CD8-positive, alpha-beta memory T cell (primary cell): ENCODE measurements around the gene SAMD9. TPM values are rescaled to one million over a fixed set of nuclear protein-coding genes. Genes with fewer than 3 reads are reported as not detected.

Experiments used
- CTCF ChIA-PET: fragments of 350-600 bp; sonication (Branson Sonifier 250); formaldehyde crosslinking; loops from one replicate; lab custom pipeline; 2021; ENCODE audit warnings: antibody characterized with exemption; lab: Charles Lee
- POLR2A ChIA-PET: fragments of 350-600 bp; sonication (Branson Sonifier 250); formaldehyde crosslinking; loops from one replicate; lab custom pipeline; 2021; ENCODE audit warnings: antibody characterized with exemption; lab: Charles Lee
- DNase-seq, 5 donors: peaks; one replicate each; pipeline versions ENCODE4 v3.0.0 to v3.0.0-alpha.2; 2020 to 2022; ENCODE audit warnings: mixed read lengths in 1 of 5
- H3K27ac ChIP-seq: one replicate; pipeline ENCODE4 v1.7.0; 2013; ENCODE audit warnings: low read depth, mild to moderate bottlenecking, low read length, moderate library complexity
- H3K27me3 ChIP-seq: 2 replicates; pipeline ENCODE4 v1.7.0; 2013; ENCODE audit warnings: low read length, mild to moderate bottlenecking; ENCODE audit not compliant: insufficient read depth, poor library complexity, severe bottlenecking
- H3K36me3 ChIP-seq: 2 replicates; pipeline ENCODE4 v1.7.0; 2013; ENCODE audit warnings: mild to moderate bottlenecking, low read length, moderate library complexity; ENCODE audit not compliant: insufficient read depth
- H3K4me1 ChIP-seq: 2 replicates; pipeline ENCODE4 v1.7.0; 2013; ENCODE audit warnings: mild to moderate bottlenecking, low read length, moderate library complexity; ENCODE audit not compliant: insufficient read depth
- H3K4me3 ChIP-seq: 2 replicates; pipeline ENCODE4 v1.7.0; 2013; ENCODE audit warnings: mild to moderate bottlenecking, low read length
- H3K9me3 ChIP-seq: 2 replicates; pipeline ENCODE4 v1.7.0; 2013; ENCODE audit warnings: mild to moderate bottlenecking, low read length
- H3K27ac Mint-ChIP-seq, 8 donors: one replicate each; pipeline ENCODE4 v1.8.0; 2020 to 2021; ENCODE audit warnings: mixed read lengths in 8 of 8, mild to moderate bottlenecking in 6 of 8, inconsistent platforms in 3 of 8, moderate library complexity in 3 of 8
- H3K27me3 Mint-ChIP-seq, 2 donors: one replicate each; pipeline ENCODE4 v1.8.0; 2020 to 2021; ENCODE audit warnings: mixed read lengths in 2 of 2, mild to moderate bottlenecking in 1 of 2, moderate library complexity in 1 of 2
- H3K36me3 Mint-ChIP-seq, 3 donors: one replicate each; pipeline ENCODE4 v1.8.0; 2020 to 2021; ENCODE audit warnings: mixed read lengths in 3 of 3, inconsistent platforms in 1 of 3, mild to moderate bottlenecking in 1 of 3
- H3K4me1 Mint-ChIP-seq, 3 donors: one replicate each; pipeline ENCODE4 v1.8.0; 2020 to 2021; ENCODE audit warnings: mixed read lengths in 3 of 3, inconsistent platforms in 1 of 3, mild to moderate bottlenecking in 1 of 3
- H3K4me3 Mint-ChIP-seq, 7 donors: one replicate each; pipeline ENCODE4 v1.8.0; 2020 to 2021; ENCODE audit warnings: mixed read lengths in 7 of 7, mild to moderate bottlenecking in 6 of 7, moderate library complexity in 4 of 7, inconsistent platforms in 2 of 7
- H3K9me3 Mint-ChIP-seq, 5 donors: one replicate each; pipeline ENCODE4 v1.8.0; 2020 to 2022; ENCODE audit warnings: mixed read lengths in 5 of 5, mild to moderate bottlenecking in 3 of 5, moderate library complexity in 2 of 5, inconsistent platforms in 1 of 5
- polyA plus RNA-seq: library from polyadenylated mRNA; unstranded; fragments of 300-500 nt; fragmentation: Illumina TruSeq; gene quantifications from one replicate; pipeline ENCODE4 v1.2.3, GENCODE V29; 2021
- total RNA-seq, 2 experiments: library from RNA; stranded (reverse); gene quantifications; one replicate each; pipeline ENCODE4 v1.2.3, GENCODE V29; 2021

The SAMD9 gene
- total RNA-seq = 1 to 10 TPM; 9.3 to 9.4 TPM
- 28.4 TPM for polyA plus RNA-seq

DNA sequence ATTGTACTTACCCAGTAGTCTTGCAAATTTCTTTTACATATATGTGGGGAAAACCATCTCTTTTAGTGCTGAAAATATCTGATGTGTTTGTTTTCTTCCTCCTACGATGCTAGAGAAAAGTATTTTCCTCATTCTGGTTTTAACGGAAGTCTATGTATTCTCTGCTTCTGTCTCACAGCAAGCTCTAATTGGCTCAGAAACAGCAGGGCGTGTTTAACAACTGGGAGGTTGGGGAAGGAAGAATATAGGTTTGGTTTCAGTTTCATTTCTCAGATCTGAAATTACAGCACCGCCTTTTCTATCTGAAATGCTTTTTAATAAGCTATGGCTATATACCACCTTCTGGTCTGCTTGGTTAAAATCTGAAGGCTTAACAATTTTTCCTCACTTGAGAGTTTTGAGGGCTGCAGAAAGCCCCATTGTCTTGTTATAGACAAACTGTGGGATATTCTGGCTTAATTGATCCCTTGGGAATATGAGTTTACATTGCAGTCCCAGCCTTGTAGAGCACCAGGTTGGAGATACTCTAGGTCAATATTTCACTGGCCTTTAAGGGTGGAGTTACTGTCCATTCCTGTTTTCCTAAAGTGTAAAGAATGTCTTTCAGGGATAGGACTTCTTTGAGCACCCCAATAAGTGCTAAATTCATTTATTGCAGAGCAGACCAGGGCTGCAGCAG lies at the start of gene SAMD9:
Gene SAMD9 (minus strand): TSS at position 128 of the 679 bp plus-strand sequence. CDS start 11,882 bp downstream, outside the sequence.
- Histone ChIP-seq H3K36me3 (peaks cover 8% of the 10 kb centered on the region), H3K9me3 (no peaks in the 10 kb centered on the region), H3K4me3 (peak within 1 kb of the TSS; percentile 85), H3K27ac (peak within 1 kb of the TSS; percentile 67), H3K4me1 (peaks cover 33% of the 10 kb centered on the region), H3K27me3 (no peaks in the 10 kb centered on the region)
- H3K27ac Mint-ChIP-seq = peak within 1 kb of the TSS; percentile 77 to 99 (median 90)
- H3K27me3 Mint-ChIP-seq = peaks cover 0 to 2% of the 10 kb centered on the region in 2 donors
- peak within 1 kb of the TSS; percentile 82 to 95 (median 88) for H3K4me3 Mint-ChIP-seq
- ChIA-PET POLR2A (interaction anchor here (0.6 to 1.9 kb wide), 4 partner anchors 20 to 590 kb away, joined by 4 to 12 read pairs (median 5); partner anchors contain the start of genes PEX1, RBM48 and VPS50), CTCF (interaction anchor here (1.8 to 1.9 kb wide), 2 partner anchors 11 to 285 kb away, joined by 5 to 6 read pairs; no protein-coding TSS in a partner anchor)
- H3K4me1 Mint-ChIP-seq = peaks cover 41 to 57% (median 54%) of the 10 kb centered on the region in 3 donors
- peaks cover 20 to 47% (median 43%) of the 10 kb centered on the region in 3 donors for H3K36me3 Mint-ChIP-seq
- peak; percentile 18 to 79 (median 74) for DNase-seq
- peaks cover 0 to 23% (median 12%) of the 10 kb centered on the region in 5 donors for H3K9me3 Mint-ChIP-seq

DNA sequence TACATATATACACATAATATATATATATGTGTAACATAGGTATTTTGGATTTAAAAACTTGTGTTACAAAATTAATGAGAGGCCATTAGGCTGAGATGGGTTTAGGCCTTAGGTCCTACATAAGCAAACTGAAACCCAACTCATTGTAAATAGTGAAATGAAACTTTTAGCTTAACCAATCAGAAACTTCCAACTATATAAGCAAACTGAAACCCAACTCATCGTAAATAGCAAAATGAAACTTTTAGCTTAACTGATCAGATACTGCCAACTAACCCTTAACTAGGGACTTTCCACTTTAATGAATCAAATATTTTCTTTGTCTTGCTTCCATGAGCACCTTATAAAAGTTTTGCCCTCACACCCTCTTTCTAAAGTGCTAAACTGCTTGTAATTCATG lies 47.7 kb upstream of the SAMD9 start:
- Mint-ChIP-seq H3K4me1 (peaks cover 5 to 16% (median 14%) of the 10 kb centered on the region in 3 donors), H3K27me3 (peaks cover 0 to 5% of the 10 kb centered on the region in 2 donors), H3K9me3 (peaks cover 0 to 21% (median 8%) of the 10 kb centered on the region in 5 donors), H3K27ac (peak overlapping the region in 7 of 8 donors; percentile 22 to 69 (median 43)), H3K4me3 (peak overlapping the region in 5 of 7 donors; percentile 8 to 59 (median 35)), H3K36me3 (peaks cover 0 to 21% (median 4%) of the 10 kb centered on the region in 3 donors)
- H3K4me3 ChIP-seq = no peak overlapping the region
- DNase-seq = peak in 1 of 5 donors; percentile 4
- CTCF ChIA-PET = no interaction called here
- no peaks in the 10 kb centered on the region for H3K4me1 ChIP-seq
- no peaks in the 10 kb centered on the region for H3K36me3 ChIP-seq
- no peaks in the 10 kb centered on the region for H3K27me3 ChIP-seq
- POLR2A ChIA-PET = no interaction called here
- no peak overlapping the region for H3K27ac ChIP-seq
- H3K9me3 ChIP-seq = no peaks in the 10 kb centered on the region

DNA sequence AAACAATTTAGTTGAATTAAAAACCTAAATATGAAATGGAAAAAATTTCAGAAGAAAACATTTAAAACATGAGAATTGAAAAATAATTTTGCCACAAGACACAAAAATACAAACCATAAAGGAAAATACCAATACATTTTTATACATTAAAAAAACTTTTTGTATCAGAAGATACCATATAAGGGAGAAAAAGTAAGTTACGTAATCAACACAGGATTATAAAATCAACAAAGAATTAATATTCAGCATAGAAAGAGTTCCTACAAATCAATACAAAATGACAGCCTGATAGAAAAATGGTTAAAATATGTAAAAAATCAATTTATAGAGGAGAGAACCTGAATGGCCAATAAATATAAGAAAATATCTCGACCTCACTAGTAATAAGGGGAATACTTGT lies 47.0 kb upstream of the SAMD9 start:
- H3K4me3 ChIP-seq = no peak overlapping the region
- no peaks in the 10 kb centered on the region for H3K9me3 ChIP-seq
- no peaks in the 10 kb centered on the region for H3K4me1 ChIP-seq
- H3K9me3 Mint-ChIP-seq = peaks cover 0 to 21% (median 8%) of the 10 kb centered on the region in 5 donors
- no peak overlapping the region for H3K27ac ChIP-seq
- POLR2A ChIA-PET = no interaction called here
- H3K36me3 Mint-ChIP-seq = peaks cover 0 to 21% (median 4%) of the 10 kb centered on the region in 3 donors
- DNase-seq = no peak
- no peaks in the 10 kb centered on the region for H3K36me3 ChIP-seq
- no peak overlapping the region for H3K4me3 Mint-ChIP-seq
- CTCF ChIA-PET = no interaction called here
- peaks cover 5 to 16% (median 14%) of the 10 kb centered on the region in 3 donors for H3K4me1 Mint-ChIP-seq
- peaks cover 0 to 5% of the 10 kb centered on the region in 2 donors for H3K27me3 Mint-ChIP-seq
- H3K27ac Mint-ChIP-seq = peak overlapping the region in 3 of 8 donors; percentile 21 to 35 (median 22)
- no peaks in the 10 kb centered on the region for H3K27me3 ChIP-seq

DNA sequence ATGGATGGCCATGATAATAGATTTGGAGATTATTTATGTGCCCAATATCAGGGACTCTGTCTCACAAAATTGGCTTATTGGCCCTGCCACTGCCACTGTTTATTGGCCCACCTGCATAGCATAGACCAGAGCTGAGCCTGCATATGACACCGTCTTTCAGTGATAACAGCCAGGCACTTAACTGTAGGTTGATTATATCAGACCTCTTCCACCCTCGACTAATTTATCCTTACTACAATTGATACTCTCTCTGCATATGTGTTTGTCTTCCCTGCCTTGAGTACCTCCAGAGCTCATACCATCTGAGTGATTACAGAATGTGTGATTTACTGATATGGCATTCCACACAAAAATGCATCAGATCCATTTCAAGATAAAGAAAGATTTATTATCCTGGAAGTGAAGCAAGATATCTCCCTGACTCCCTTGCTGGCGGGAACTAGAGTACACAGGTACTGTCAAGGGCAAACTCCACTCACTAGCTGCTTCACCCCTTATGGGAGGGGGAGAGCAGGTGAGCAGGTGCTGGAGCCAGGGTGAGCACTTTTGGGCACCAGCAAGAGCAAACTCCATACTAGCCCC lies 43.5 kb upstream of the SAMD9 start:
- H3K4me3 Mint-ChIP-seq = no peak overlapping the region
- Histone ChIP-seq H3K9me3 (no peaks in the 10 kb centered on the region), H3K4me1 (no peaks in the 10 kb centered on the region), H3K27ac (no peak overlapping the region), H3K27me3 (no peaks in the 10 kb centered on the region), H3K36me3 (no peaks in the 10 kb centered on the region), H3K4me3 (no peak overlapping the region)
- POLR2A ChIA-PET = no interaction called here
- H3K9me3 Mint-ChIP-seq = peaks cover 0 to 9% (median 4%) of the 10 kb centered on the region in 5 donors
- peaks cover 5 to 14% (median 13%) of the 10 kb centered on the region in 3 donors for H3K4me1 Mint-ChIP-seq
- peaks cover 0 to 10% (median 0%) of the 10 kb centered on the region in 3 donors for H3K36me3 Mint-ChIP-seq
- no peak for DNase-seq
- no peak overlapping the region for H3K27ac Mint-ChIP-seq
- H3K27me3 Mint-ChIP-seq = peaks cover 3 to 5% of the 10 kb centered on the region in 2 donors
- CTCF ChIA-PET = no interaction called here

DNA sequence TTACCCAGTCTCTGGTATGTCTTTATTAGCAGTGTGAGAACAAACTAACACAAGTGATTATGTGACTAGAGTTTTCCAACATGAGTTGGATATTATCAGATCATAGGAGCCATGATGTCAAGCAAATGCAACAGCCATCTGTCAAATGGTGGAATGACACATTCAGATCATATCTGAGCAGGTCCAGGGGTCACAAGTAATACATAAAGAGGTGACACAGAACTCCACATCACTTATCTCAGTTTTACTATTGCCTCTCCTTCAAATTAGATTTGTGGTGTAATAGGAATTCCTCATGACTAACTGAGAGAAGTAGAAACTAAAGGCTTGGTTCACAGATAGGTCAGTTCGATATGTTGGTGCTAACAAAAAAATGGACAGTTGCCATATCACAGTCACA lies 42.6 kb upstream of the SAMD9 start:
- no peaks in the 10 kb centered on the region for H3K4me1 ChIP-seq
- peaks cover 0 to 10% (median 0%) of the 10 kb centered on the region in 3 donors for H3K36me3 Mint-ChIP-seq
- no peak overlapping the region for H3K4me3 ChIP-seq
- POLR2A ChIA-PET = no interaction called here
- no peak overlapping the region for H3K27ac ChIP-seq
- no peak for DNase-seq
- no peak overlapping the region for H3K4me3 Mint-ChIP-seq
- peaks cover 0 to 9% (median 4%) of the 10 kb centered on the region in 5 donors for H3K9me3 Mint-ChIP-seq
- no peaks in the 10 kb centered on the region for H3K27me3 ChIP-seq
- no peak overlapping the region for H3K27ac Mint-ChIP-seq
- peaks cover 4 to 5% of the 10 kb centered on the region in 2 donors for H3K27me3 Mint-ChIP-seq
- CTCF ChIA-PET = no interaction called here
- peaks cover 1 to 7% (median 4%) of the 10 kb centered on the region in 3 donors for H3K4me1 Mint-ChIP-seq
- no peaks in the 10 kb centered on the region for H3K9me3 ChIP-seq
- no peaks in the 10 kb centered on the region for H3K36me3 ChIP-seq

DNA sequence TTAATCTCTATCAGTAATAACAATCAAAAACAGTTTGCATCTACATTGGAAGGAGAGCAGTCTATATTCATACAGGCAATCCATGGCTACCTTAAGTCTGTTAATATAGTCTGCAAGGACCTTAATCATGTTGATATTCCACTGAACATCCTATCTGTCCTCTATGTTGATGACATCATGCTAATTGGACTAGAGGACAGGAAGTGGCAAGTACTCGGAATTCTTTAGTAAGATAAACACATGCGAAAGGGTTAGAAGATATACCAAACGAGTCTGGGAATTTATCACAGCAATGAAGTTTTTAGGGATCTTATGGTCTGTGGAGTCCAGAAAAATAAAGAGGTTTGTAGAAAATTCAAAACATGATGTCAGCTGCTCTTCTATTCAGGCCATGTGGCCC lies 41.7 kb upstream of the SAMD9 start:
- H3K4me1 Mint-ChIP-seq = no peaks in the 10 kb centered on the region
- ChIA-PET CTCF (no interaction called here), POLR2A (no interaction called here)
- H3K9me3 Mint-ChIP-seq = peaks cover 0 to 9% (median 4%) of the 10 kb centered on the region in 5 donors
- Histone ChIP-seq H3K4me3 (no peak overlapping the region), H3K27ac (no peak overlapping the region), H3K4me1 (no peaks in the 10 kb centered on the region), H3K36me3 (no peaks in the 10 kb centered on the region), H3K9me3 (no peaks in the 10 kb centered on the region), H3K27me3 (no peaks in the 10 kb centered on the region)
- H3K4me3 Mint-ChIP-seq = no peak overlapping the region
- peaks cover 4 to 5% of the 10 kb centered on the region in 2 donors for H3K27me3 Mint-ChIP-seq
- H3K36me3 Mint-ChIP-seq = peaks cover 0 to 10% (median 0%) of the 10 kb centered on the region in 3 donors
- DNase-seq = no peak
- H3K27ac Mint-ChIP-seq = no peak overlapping the region

DNA sequence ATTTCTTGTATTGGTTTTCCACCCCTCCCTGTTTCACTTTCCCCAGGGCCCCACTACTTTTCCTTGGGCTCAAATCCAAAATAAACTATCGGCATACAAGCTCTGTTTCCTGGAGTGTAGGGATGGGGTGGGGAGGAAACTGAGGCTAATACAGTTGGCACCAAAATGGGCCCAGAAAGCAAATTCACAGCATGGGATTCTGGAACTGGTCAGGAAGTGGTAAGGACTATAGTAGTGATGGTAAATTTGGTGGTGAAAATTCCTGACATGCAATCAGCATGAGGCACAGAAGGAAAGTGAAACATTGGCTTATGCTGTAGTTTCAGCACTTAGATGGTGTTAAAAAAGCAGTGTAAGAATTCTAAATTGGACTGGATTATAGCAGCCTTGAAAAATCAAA lies 39.1 kb upstream of the SAMD9 start:
- DNase-seq = no peak

More for the DNA sequence above, 39.1 kb upstream of the SAMD9 start:
- H3K9me3 ChIP-seq = no peaks in the 10 kb centered on the region
- H3K9me3 Mint-ChIP-seq = peaks cover 0 to 2% (median 0%) of the 10 kb centered on the region in 5 donors
- H3K27ac ChIP-seq = no peak overlapping the region
- H3K4me1 Mint-ChIP-seq = no peaks in the 10 kb centered on the region
- H3K4me3 Mint-ChIP-seq = no peak overlapping the region
- peaks cover 0 to 10% (median 0%) of the 10 kb centered on the region in 3 donors for H3K36me3 Mint-ChIP-seq
- H3K4me3 ChIP-seq = no peak overlapping the region
- no peaks in the 10 kb centered on the region for H3K4me1 ChIP-seq
- no peaks in the 10 kb centered on the region for H3K36me3 ChIP-seq
- no peak overlapping the region for H3K27ac Mint-ChIP-seq
- H3K27me3 ChIP-seq = no peaks in the 10 kb centered on the region
- POLR2A ChIA-PET = no interaction called here
- CTCF ChIA-PET = no interaction called here
- H3K27me3 Mint-ChIP-seq = peaks cover 1 to 4% of the 10 kb centered on the region in 2 donors
